Mesothelial cell of epicardium (in vitro differentiated cells): ENCODE results near the gene RNF26. TPM values are rescaled to one million over a fixed set of nuclear protein-coding genes. Genes with fewer than 3 reads are reported as not detected.

Experiments
- DNase-seq, 2 experiments: peaks; one replicate each; pipeline ENCODE4 v3.0.0; 2021; ENCODE audit warnings: low spot score in 2 of 2; ENCODE audit not compliant: unreplicated experiment in 2 of 2
- H3K27ac Mint-ChIP-seq: 2 replicates; pipeline ENCODE4 v1.8.0; 2021; ENCODE audit warnings: mixed read lengths
- H3K27me3 Mint-ChIP-seq: 2 replicates; pipeline ENCODE4 v1.8.0; 2021; ENCODE audit warnings: low read depth, mixed read lengths
- H3K36me3 Mint-ChIP-seq: 2 replicates; pipeline ENCODE4 v1.8.0; 2021; ENCODE audit warnings: mixed read lengths
- H3K4me1 Mint-ChIP-seq: 2 replicates; pipeline ENCODE4 v1.8.0; 2021; ENCODE audit warnings: mixed read lengths
- H3K4me3 Mint-ChIP-seq: 2 replicates; pipeline ENCODE4 v1.8.0; 2021; ENCODE audit warnings: mild to moderate bottlenecking, moderate library complexity, mixed read lengths
- H3K9me3 Mint-ChIP-seq: 2 replicates; pipeline ENCODE4 v1.8.0; 2021; ENCODE audit warnings: mixed read lengths
- total RNA-seq: library from RNA; stranded (reverse); gene quantifications from 3 replicates; pipeline ENCODE4 v1.2.1, GENCODE V29; 2021
- TF ChIP-seq, protein P1 (sequence below): fragments of 200-600 bp; sonication (generic); IDR thresholded peaks from one replicate; pipeline ENCODE4 v1.5.0; 2021; ENCODE audit warnings: antibody characterized with exemption; ENCODE audit not compliant: unreplicated experiment

The RNF26 gene
- total RNA-seq, 1 donor from 2014 or later, result 36.2 TPM

DNA sequence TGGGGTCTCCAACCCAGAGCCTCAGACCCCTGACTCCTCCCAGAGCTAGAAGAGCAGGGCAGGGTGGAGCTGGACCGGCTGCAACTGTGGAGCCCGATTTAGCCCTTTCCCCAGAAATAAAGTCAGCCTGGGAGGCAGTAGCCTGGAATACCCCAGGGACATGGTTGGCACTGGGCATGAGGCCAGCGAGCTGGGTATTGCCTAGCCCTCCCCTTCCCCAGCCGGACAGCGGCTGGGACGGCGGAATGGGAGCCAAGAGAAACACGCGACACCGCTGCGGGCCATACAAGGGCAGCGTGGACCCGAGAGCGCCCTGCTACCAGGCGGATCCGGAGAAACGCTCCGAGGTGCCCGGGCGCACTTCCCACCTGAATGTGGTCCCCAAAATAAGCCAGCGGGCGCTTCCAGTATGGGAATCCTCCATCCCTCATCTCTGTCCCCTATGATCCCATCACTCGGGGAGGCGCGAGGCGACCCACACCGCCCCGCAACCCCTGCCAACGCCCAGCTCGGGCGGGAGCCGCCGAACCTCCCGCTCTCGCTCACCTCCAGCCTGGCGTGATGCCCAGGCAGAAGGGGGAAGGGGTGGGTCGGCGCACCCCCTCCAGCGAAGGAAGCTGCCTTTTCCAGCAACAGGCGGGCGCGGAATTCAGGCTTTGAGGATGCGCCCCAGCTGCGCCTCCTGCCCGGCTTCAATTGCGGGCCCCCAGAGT is 18.2 kb upstream of the RNF26 start:
- TF ChIP-seq, protein P1, sequence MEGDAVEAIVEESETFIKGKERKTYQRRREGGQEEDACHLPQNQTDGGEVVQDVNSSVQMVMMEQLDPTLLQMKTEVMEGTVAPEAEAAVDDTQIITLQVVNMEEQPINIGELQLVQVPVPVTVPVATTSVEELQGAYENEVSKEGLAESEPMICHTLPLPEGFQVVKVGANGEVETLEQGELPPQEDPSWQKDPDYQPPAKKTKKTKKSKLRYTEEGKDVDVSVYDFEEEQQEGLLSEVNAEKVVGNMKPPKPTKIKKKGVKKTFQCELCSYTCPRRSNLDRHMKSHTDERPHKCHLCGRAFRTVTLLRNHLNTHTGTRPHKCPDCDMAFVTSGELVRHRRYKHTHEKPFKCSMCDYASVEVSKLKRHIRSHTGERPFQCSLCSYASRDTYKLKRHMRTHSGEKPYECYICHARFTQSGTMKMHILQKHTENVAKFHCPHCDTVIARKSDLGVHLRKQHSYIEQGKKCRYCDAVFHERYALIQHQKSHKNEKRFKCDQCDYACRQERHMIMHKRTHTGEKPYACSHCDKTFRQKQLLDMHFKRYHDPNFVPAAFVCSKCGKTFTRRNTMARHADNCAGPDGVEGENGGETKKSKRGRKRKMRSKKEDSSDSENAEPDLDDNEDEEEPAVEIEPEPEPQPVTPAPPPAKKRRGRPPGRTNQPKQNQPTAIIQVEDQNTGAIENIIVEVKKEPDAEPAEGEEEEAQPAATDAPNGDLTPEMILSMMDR, result no peak
- Mint-ChIP-seq H3K9me3 (no peaks in the 10 kb centered on the region), H3K4me3 (peak overlapping the region; percentile 69), H3K27me3 (no peaks in the 10 kb centered on the region), H3K4me1 (peaks cover 30% of the 10 kb centered on the region), H3K27ac (no peak overlapping the region), H3K36me3 (no peaks in the 10 kb centered on the region)
- DNase-seq, result peak in 1 of 2 experiments; percentile 71

DNA sequence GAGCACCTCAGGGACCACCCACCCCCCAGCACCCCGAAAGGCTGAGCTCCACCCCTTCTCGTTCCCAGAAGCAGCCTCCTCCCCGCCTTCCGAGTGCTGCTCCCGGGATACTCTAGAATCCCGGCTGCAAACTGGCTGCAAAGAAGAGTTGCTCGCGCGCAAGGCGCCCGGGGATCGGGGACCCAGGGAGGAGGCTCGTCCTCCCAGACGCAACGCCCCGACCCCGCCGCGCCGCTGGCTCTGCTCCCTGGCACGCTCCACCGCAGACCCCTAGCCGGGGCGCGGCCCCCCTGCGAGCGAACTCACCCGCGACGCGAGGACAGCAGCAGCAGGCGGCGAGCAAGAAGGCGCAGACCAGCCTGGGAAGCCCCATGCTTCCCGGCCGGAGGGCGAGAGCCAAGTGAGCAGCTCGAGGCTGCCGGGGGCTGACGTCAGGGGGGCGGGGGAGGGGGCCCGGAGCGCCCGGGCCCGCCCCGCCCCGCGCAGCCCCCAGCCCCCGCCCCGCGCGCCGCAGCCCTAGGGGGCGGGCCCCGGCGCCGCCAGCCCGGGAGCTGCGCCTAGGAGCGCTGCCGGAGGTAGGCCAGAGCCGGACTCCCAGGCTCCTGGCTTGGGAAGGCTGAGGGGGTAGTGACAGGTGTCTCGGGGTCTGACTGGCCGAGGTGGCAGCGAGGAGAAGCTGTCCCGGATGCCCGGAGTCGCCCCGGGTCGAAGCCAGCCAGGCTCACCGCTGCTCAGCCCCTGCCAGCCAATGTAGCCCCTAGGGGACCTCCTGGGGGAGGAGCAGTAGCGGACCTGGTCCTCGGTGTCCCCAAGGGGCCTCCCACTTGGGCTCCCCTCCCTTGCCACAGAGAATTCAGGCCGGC is 17.4 kb upstream of the RNF26 start, which contains the start of gene MCAM:
Gene MCAM (minus strand): TSS at position 402 of the 863 bp plus-strand sequence. CDS start 29 bp downstream, at position 373.
- H3K27me3 Mint-ChIP-seq, result no peaks in the 10 kb centered on the region
- peak in 1 of 2 experiments; percentile 70 for DNase-seq
- H3K4me3 Mint-ChIP-seq, result peak within 1 kb of the TSS; percentile 69
- peaks cover 36% of the 10 kb centered on the region for H3K4me1 Mint-ChIP-seq
- H3K9me3 Mint-ChIP-seq, result no peaks in the 10 kb centered on the region
- H3K27ac Mint-ChIP-seq, result peak within 1 kb of the TSS; percentile 34
- TF ChIP-seq, protein P1, result no peak
- H3K36me3 Mint-ChIP-seq, result no peaks in the 10 kb centered on the region

DNA sequence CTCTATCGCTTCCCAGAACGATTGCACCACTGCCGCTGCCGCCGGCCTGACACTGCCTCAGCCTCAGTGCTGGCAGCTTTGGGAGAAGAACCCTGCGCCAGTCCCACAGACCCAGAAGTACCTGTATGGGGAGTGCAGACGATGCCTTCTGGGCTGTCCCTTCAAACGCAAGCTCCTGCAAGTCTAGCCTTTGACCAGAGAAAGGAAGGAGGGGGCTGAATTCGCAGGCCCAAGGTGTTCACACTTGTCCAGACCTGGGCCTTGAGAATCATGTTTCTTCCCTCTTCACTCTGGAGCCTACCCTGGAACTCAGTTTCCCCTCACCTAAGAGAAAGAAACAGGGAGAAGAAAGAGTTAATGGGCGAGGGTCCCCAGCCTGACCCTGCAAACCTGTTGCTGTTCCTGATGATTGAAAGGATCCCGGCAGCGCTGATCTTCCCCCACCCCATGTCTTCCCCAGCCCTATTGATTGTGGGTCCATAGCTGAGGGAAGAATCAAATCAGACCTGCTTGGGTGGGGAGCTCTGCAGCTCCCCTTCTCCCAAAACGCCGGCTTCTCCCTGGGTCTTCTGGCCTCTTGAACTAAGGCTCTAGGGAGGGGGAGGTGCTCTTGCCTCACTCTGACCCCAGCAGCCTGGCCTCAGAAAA is 16.6 kb upstream of the RNF26 start:
- H3K4me1 Mint-ChIP-seq, result peaks cover 38% of the 10 kb centered on the region
- no peaks in the 10 kb centered on the region for H3K36me3 Mint-ChIP-seq
- peak overlapping the region; percentile 34 for H3K27ac Mint-ChIP-seq
- H3K4me3 Mint-ChIP-seq, result peak overlapping the region; percentile 43
- no peak for DNase-seq
- H3K9me3 Mint-ChIP-seq, result no peaks in the 10 kb centered on the region
- H3K27me3 Mint-ChIP-seq, result no peaks in the 10 kb centered on the region
- TF ChIP-seq, protein P1, result no peak

DNA sequence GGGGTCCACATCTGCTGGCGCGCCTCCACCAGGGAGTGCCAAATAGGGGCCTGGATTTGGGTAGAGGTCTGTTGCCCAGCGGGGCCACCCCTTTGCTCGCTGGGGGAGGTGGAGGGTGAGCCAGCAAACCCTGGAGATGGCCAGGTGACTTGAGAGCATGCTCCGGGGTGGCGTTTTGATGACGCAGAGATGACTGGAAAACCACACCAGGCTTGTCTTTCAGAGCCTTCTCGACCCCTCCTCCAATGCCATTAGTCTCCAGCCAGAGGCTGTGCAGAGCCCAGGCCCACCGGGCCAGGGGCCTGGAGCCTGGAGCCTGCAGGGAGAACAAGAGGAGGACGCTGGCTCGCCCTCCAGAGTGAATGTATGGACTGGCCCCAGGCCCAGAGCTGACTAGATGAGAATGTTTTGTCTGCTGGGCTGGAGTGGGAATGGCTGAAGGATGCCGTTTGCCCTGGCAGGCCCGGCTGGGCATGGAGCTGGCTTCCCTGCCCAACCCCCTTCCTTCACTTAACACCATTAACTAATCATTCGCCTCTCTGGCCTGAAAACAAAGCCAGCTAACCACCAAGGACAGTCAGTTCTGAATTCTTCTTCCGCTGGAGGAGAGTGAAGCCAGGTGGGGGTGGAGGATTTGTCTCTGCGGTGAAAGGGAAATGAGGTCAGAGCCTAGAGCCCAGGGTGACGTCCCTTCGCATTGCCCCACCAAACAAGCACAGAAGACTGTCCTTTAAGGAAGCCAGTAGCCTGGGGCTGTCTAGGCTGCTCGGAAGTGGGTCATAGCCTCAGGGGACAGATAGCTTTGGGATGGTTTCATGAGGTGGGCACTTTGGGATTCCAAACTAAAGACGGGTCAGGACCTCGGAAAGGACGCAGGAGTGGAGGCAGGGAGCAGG is 15.8 kb upstream of the RNF26 start:
- DNase-seq, result no peak
- H3K27ac Mint-ChIP-seq, result peak overlapping the region; percentile 15
- H3K4me1 Mint-ChIP-seq, result peaks cover 39% of the 10 kb centered on the region

More for the DNA sequence above, 15.8 kb upstream of the RNF26 start:
- Mint-ChIP-seq H3K36me3 (no peaks in the 10 kb centered on the region), H3K9me3 (no peaks in the 10 kb centered on the region), H3K4me3 (peak overlapping the region; percentile 13), H3K27me3 (no peaks in the 10 kb centered on the region)
- TF ChIP-seq, protein P1, result no peak
